K562 (cell line): Measurements from ENCODE around the gene TMEM100. TPM values are rescaled to one million over a fixed set of nuclear protein-coding genes. Genes with fewer than 3 reads are reported as not detected.

ENCODE experiments used
- BACH1 ChIP-seq: fragments of 200-800 bp; sonication (Bioruptor generic); IDR thresholded peaks from 2 replicates; pipeline ENCODE4 v1.6.1; 2016; ENCODE audit warnings: missing genetic modification characterization, missing compliant biosample characterization
- BCOR ChIP-seq: fragments of 450-650 bp; IDR thresholded peaks from 2 replicates; pipeline ENCODE4 v1.6.1; 2016
- ID3 ChIP-seq, 2 experiments: fragments of 250-450 bp in 1 of 2; fragments of 450-650 bp in 1 of 2; sonication (Bioruptor Pico) in 1 of 2; IDR thresholded peaks; 2 replicates each; pipeline versions ENCODE4 v1.6.1 to v1.8.0; 2016 to 2021; ENCODE audit warnings: mild to moderate bottlenecking in 2 of 2, moderate library complexity in 2 of 2, missing compliant biosample characterization in 1 of 2, missing genetic modification characterization in 1 of 2
- LCOR ChIP-seq: sonication (generic); formaldehyde crosslinking; IDR thresholded peaks from 2 replicates; pipeline ENCODE4 v1.8.0; 2022; ENCODE audit warnings: mild to moderate bottlenecking, missing genetic modification reagents
- MLLT1 ChIP-seq, 2 experiments: fragments of 450-650 bp; IDR thresholded peaks; 2 replicates each; pipeline ENCODE4 v1.6.1; 2016
- NRF1 ChIP-seq, 2 experiments: fragments of 450-650 bp; IDR thresholded peaks in 1 of 2; conservative IDR thresholded peaks in 1 of 2; 2 replicates each; pipeline ENCODE4 v1.6.1; 2014; ENCODE audit warnings: mild to moderate bottlenecking in 2 of 2
- PHF8 ChIP-seq: fragments of 200-600 bp; sonication (generic); IDR thresholded peaks from 2 replicates; pipeline ENCODE4 v1.6.1; 2012; ENCODE audit warnings: mixed run types, mild to moderate bottlenecking, inconsistent platforms, low read length, moderate library complexity, borderline replicate concordance
- PKNOX1 ChIP-seq: fragments of 450-650 bp; IDR thresholded peaks from 2 replicates; pipeline ENCODE4 v1.6.1; 2016
- SIN3A ChIP-seq, 2 experiments: fragments of 150-350 bp in 1 of 2; IDR thresholded peaks; 2 replicates each; pipeline ENCODE4 v1.6.1; 2011 to 2016; ENCODE audit warnings: borderline replicate concordance in 2 of 2, low read depth in 2 of 2, low read length in 2 of 2, mild to moderate bottlenecking in 2 of 2, moderate library complexity in 2 of 2; ENCODE audit not compliant: control insufficient read depth in 1 of 2
- SNRNP70 ChIP-seq: fragments of 200-400 bp; formaldehyde crosslinking; optimal IDR thresholded peaks from 2 replicates; pipeline ENCODE3; 2017; ENCODE audit warnings: low read depth, low read length
- TRIM28 ChIP-seq: fragments of 450-650 bp; IDR thresholded peaks from 2 replicates; pipeline ENCODE4 v1.6.1; 2017
- USF1 ChIP-seq: sonication (generic); formaldehyde crosslinking; IDR thresholded peaks from 2 replicates; pipeline ENCODE4 v1.9.0; 2022; ENCODE audit warnings: mild to moderate bottlenecking, missing genetic modification reagents
- ZBTB11 ChIP-seq, 3 experiments: fragments of 200-800 bp in 1 of 3; fragments of 250-450 bp in 1 of 3; fragments of 450-650 bp in 1 of 3; sonication (Bioruptor Pico) in 1 of 3; sonication (Bioruptor generic) in 1 of 3; formaldehyde crosslinking in 1 of 3; IDR thresholded peaks; 2 replicates each; pipeline versions ENCODE4 v1.6.1 to v1.8.0; 2016 to 2022; ENCODE audit warnings: mild to moderate bottlenecking in 2 of 3, missing genetic modification characterization in 2 of 3, missing compliant biosample characterization in 1 of 3, moderate library complexity in 1 of 3
- ZBTB9 ChIP-seq: fragments of 450-650 bp; formaldehyde crosslinking; IDR thresholded peaks from 2 replicates; pipeline ENCODE4 v1.4.0; 2020; ENCODE audit warnings: mild to moderate bottlenecking, moderate library complexity
- ZNF146 ChIP-seq: IDR thresholded peaks from one replicate; pipeline ENCODE4 v1.6.1; 2018; ENCODE audit warnings: missing compliant biosample characterization; ENCODE audit not compliant: unreplicated experiment
- ZNF224 ChIP-seq: sonication (generic); formaldehyde crosslinking; IDR thresholded peaks from 2 replicates; pipeline ENCODE4 v1.8.0; 2022; ENCODE audit warnings: mild to moderate bottlenecking, missing genetic modification reagents
- ZNF76 ChIP-seq: fragments of 250-450 bp; sonication (Bioruptor Pico); IDR thresholded peaks from 2 replicates; pipeline ENCODE4 v1.4.0; 2020; ENCODE audit warnings: mild to moderate bottlenecking, moderate library complexity, borderline replicate concordance
- polyA plus RNA-seq, 8 experiments: library from polyadenylated mRNA; depleted of rRNA in 4 of 8; stranded (reverse) in 5 of 8; unstranded in 3 of 8; fragments of >200 nt; fragmentation: Nextera tagmentation in 2 of 8; fragmentation: Illumina TruSeq in 1 of 8; extraction: Ambion mirVana in 2 of 8; extraction: Trizol in 1 of 8; gene quantifications; 2 replicates each; pipeline versions ENCODE4 v1.2.1 to v1.2.3, GENCODE V29; 2011 to 2014; ENCODE audit warnings: inconsistent platforms in 1 of 8, missing spikeins in 1 of 8
- total RNA-seq, 7 experiments: library from RNA; depleted of rRNA in 6 of 7; stranded (reverse); fragments of >200 nt in 6 of 7; fragmentation: Illumina TruSeq in 2 of 7; extraction: Trizol in 2 of 7; gene quantifications; 2 replicates each; pipeline versions ENCODE4 v1.2.1 to v1.2.3, GENCODE V29; 2011 to 2021; ENCODE audit warnings: low replicate concordance in 1 of 7

Gene TMEM100
- total and polyA plus RNA-seq, 9 of the 15 experiments (the other 6 are each of a cell fraction or from before 2014, with no cell fraction given), result 0.12 to 0.50 (median 0.19) TPM

GRCh38 chr17:55731586-55732250 is 9.1 kb upstream of the TMEM100 start (continued):
- TF ChIP-seq PKNOX1 (peak; percentile 82), BCOR (no peak), USF1 (CRISPR knock-in tag) (no peak), BACH1 (tag) (no peak), ID3 (CRISPR knock-in tag; IDR thresholded peaks at IDR 0.05) (no peak), ID3 (tag; IDR thresholded peaks at IDR 0.05) (peak; percentile 96), ZNF146 (CRISPR knock-in tag) (no peak), ZBTB9 (CRISPR knock-in tag) (no peak), ZNF224 (CRISPR knock-in tag) (no peak), TRIM28 (no peak), MLLT1 (IDR thresholded peaks at IDR 0.05) (no peak), SNRNP70 (no peak), NRF1 (conservative IDR thresholded peaks at IDR 0.05 in 1 of 2, IDR thresholded peaks at IDR 0.05 in 1 of 2) (0 out of 4 replicates have a peak, but pooled peaks of 1 of the 2 experiments have one; percentile 7), LCOR (no peak), ZNF76 (CRISPR knock-in tag) (no peak), ZBTB11 (CRISPR knock-in tag; IDR thresholded peaks at IDR 0.05) (no peak), SIN3A (IDR thresholded peaks at IDR 0.05; ENCODE audit: borderline replicate concordance in 2 of 2, control insufficient read depth in 1 of 2, low read depth in 2 of 2, low read length in 2 of 2) (no peak), PHF8 (no peak; the same call in 1 of the 2 replicates)
